IPS-NIHi7 (cell line): ENCODE measurements around the gene HEXIM2.

ENCODE experiments used
- DNase-seq: peaks from one replicate; pipeline ENCODE4 v3.0.0; 2012; ENCODE audit warnings: mixed read lengths; ENCODE audit errors: extremely low spot score

The HEXIM2 gene

GRCh38 chr17:45127548-45128300 lies 34.0 kb upstream of the HEXIM2 start:
- no peak for DNase-seq

- no peak for DNase-seq
Observed at GRCh38 chr17:45128331-45128730, 33.3 kb upstream of the HEXIM2 start.

GRCh38 chr17:45128989-45129388 lies 32.7 kb upstream of the HEXIM2 start:
- no peak for DNase-seq

GRCh38 chr17:45129426-45129939 lies 32.2 kb upstream of the HEXIM2 start:
- DNase-seq: no peak

GRCh38 chr17:45129940-45130680 lies 31.6 kb upstream of the HEXIM2 start:
- DNase-seq: no peak

GRCh38 chr17:45130681-45131615 lies 30.7 kb upstream of the HEXIM2 start:
- DNase-seq: no peak

GRCh38 chr17:45131616-45132319 lies 29.9 kb upstream of the HEXIM2 start:
- DNase-seq: peak; percentile 73

GRCh38 chr17:45132320-45132571 lies 29.4 kb upstream of the HEXIM2 start, which contains the start of gene PLCD3:
Gene PLCD3, minus strand, starts transcription at chr17:45132515. Its CDS starts 105 bp downstream, at chr17:45132410.
- no peak for DNase-seq

GRCh38 chr17:45132572-45133463 lies 28.9 kb upstream of the HEXIM2 start:
- DNase-seq: peak; percentile 93

- DNase-seq: peak; percentile 94
Observed at GRCh38 chr17:45135192-45135977, 26.3 kb upstream of the HEXIM2 start, which contains the start of gene ACBD4. Gene ACBD4, plus strand, starts transcription at chr17:45135687. Its CDS starts 458 bp downstream, at chr17:45136145.

GRCh38 chr17:45135978-45136791 lies 25.5 kb upstream of the HEXIM2 start:
- DNase-seq: no peak

- no peak for DNase-seq
Observed at GRCh38 chr17:45136846-45137560, 24.7 kb upstream of the HEXIM2 start.

GRCh38 chr17:45137561-45138305 lies 23.9 kb upstream of the HEXIM2 start:
- DNase-seq: no peak

- DNase-seq: no peak
Observed at GRCh38 chr17:45138911-45139532, 22.7 kb upstream of the HEXIM2 start.

- no peak for DNase-seq
Observed at GRCh38 chr17:45139533-45139920, 22.1 kb upstream of the HEXIM2 start.

GRCh38 chr17:45143094-45143670 lies 18.5 kb upstream of the HEXIM2 start:
- no peak for DNase-seq
